Pancreas (tissue), 10 donors: Measurements from ENCODE around the gene CACNA2D2. TPM values are rescaled to one million over a fixed set of nuclear protein-coding genes. Genes with fewer than 3 reads are reported as not detected.

Source experiments
- ATAC-seq, 4 donors: fragments of 200-7000 bp; cut with Tn5 transposase; one replicate each; pipeline versions ENCODE4 v1.8.0 to v1.9.1; 2020; ENCODE audit warnings: mild to moderate bottlenecking in 4 of 4, moderate library complexity in 4 of 4
- DNase-seq, 6 donors: peaks; one replicate each; pipeline ENCODE4 v3.0.0-alpha.2; 2020
- FAIRE-seq: peaks from 2 replicates; lab custom pipeline; 2012; peaks lifted over from hg19 to GRCh38; lab: Jason Lieb, UNC
- H3K27ac ChIP-seq, 4 donors: fragments of 200-600 bp; sonication (generic); 1 replicate in 3 of 4; 2 replicates in 1 of 4; pipeline versions ENCODE4 v1.5.0 to v1.8.0; 2020
- H3K27me3 ChIP-seq, 4 donors: fragments of 200-600 bp; one replicate each; pipeline ENCODE4 v1.8.0; 2021
- H3K36me3 ChIP-seq, 3 donors: fragments of 200-600 bp; sonication (generic) in 1 of 3; one replicate each; pipeline versions ENCODE4 v1.5.0 to v1.8.0; 2020 to 2021
- H3K4me1 ChIP-seq, 3 donors: fragments of 200-600 bp; one replicate each; pipeline ENCODE4 v1.8.0; 2021
- H3K4me3 ChIP-seq, 4 donors: fragments of 200-600 bp; sonication (generic) in 2 of 4; one replicate each; pipeline versions ENCODE4 v1.5.0 to v1.8.0; 2020 to 2021
- H3K9me3 ChIP-seq, 4 donors: fragments of 200-600 bp; one replicate each; pipeline ENCODE4 v1.8.0; 2021
- CTCF ChIP-seq, 4 donors: fragments of 200-600 bp; sonication (generic) in 3 of 4; IDR thresholded peaks; one replicate each; pipeline versions ENCODE4 v1.5.0 to v1.8.0; 2021; ENCODE audit warnings: antibody characterized with exemption in 4 of 4
- WGBS, 2 donors: extraction: QIAGEN DNeasy Blood & Tissue Kit; methylation state at CpG; one replicate each; pipeline ENCODE4 v1.1.7; 2013; 5-methylcytosine and 5-hydroxymethylcytosine counted together
- intact Hi-C, 3 donors: fragments of 100-400 bp; cut with DNase I; formaldehyde crosslinking; loops; one replicate each; pipeline versions ENCODE4 v1.11.1 to v1.14.2; 2022
- polyA plus RNA-seq, 2 donors: library from polyadenylated mRNA; stranded (reverse); fragments of 200-250 nt; gene quantifications; one replicate each; pipeline ENCODE4 v1.2.3, GENCODE V29; 2013
- total RNA-seq, 6 donors: library from RNA; stranded (reverse); fragmentation: NEBNext Ultra II Directional in 4 of 6; extraction: Animal tissue kit (Norgen Biotek cat#: 25700) in 4 of 6; gene quantifications; one replicate each; pipeline versions ENCODE4 v1.2.1 to v1.2.4, GENCODE V29; 2021 to 2023
- donor health status: healthy with polysubstance abuse.
- donor health status: DM: no; HTN: no; CAD: no; lungs with moderate emphysema.
- donor health status: DM: no; HTN: no; CAD: no.
- donor health status: control.
- donor health status: control.
- donor health status: Bipolar disorder and iron deficiency.
- donor health status: DM: yes; HTN: yes; CAD: no.
- donor health status: DM: no; HTN: no; CAD: no.
- donor health status: DM: no; HTN: no; CAD: no.
- donor health status: DM: yes; HTN: yes; CAD: no.

Gene CACNA2D2
- total and polyA plus RNA-seq, 8 donors: 1.1 to 19.5 (median 3.3) TPM

- peak in 2 of 4 donors; percentile 4 to 23 for ATAC-seq
- FAIRE-seq: no peak
- no peaks in the 10 kb centered on the region for H3K27me3 ChIP-seq
These were observed 630 bp downstream of the CACNA2D2 start for GRCh38 chr3:50502584-50503423.

GRCh38 chr3:50502225-50502583 lies 1.2 kb downstream of the CACNA2D2 start:
- FAIRE-seq: no peak
- 32 to 34% methylated on average over 7 of the region's 7 CpGs for WGBS, 2 donors

More at GRCh38 chr3:50502584-50503423, 630 bp downstream of the CACNA2D2 start:
- no peaks in the 10 kb centered on the region for H3K36me3 ChIP-seq
- no peak for DNase-seq
- H3K27ac ChIP-seq: no peak overlapping the region
- no peaks in the 10 kb centered on the region for H3K9me3 ChIP-seq
- H3K4me3 ChIP-seq: peak overlapping the region; percentile 35 to 57 (median 44)
- no peaks in the 10 kb centered on the region for H3K4me1 ChIP-seq
- WGBS, 2 donors: 2 to 3% methylated on average over 62 to 79 of the region's 79 CpGs
- TF ChIP-seq CTCF (IDR thresholded peaks at IDR 0.05): no peak
- intact Hi-C loops: no loop called here

GRCh38 chr3:50495609-50496423 lies 7.6 kb downstream of the CACNA2D2 start:
- DNase-seq (no peak), ATAC-seq (no peak), FAIRE-seq (no peak)
- no peaks in the 10 kb centered on the region for H3K9me3 ChIP-seq
- intact Hi-C loops: no loop called here
- no peaks in the 10 kb centered on the region for H3K27me3 ChIP-seq
- 75 to 80% methylated on average over 16 of the region's 16 CpGs for WGBS, 2 donors
- no peak for TF ChIP-seq CTCF (IDR thresholded peaks at IDR 0.05)
- no peaks in the 10 kb centered on the region for H3K36me3 ChIP-seq
- H3K27ac ChIP-seq: no peak overlapping the region
- H3K4me1 ChIP-seq: no peaks in the 10 kb centered on the region
- no peak overlapping the region for H3K4me3 ChIP-seq

More at GRCh38 chr3:50502225-50502583, 1.2 kb downstream of the CACNA2D2 start:
- H3K4me1 ChIP-seq: no peaks in the 10 kb centered on the region
- peak overlapping the region in 1 of 4 donors; percentile 57 for H3K4me3 ChIP-seq
- no peaks in the 10 kb centered on the region for H3K9me3 ChIP-seq
- H3K36me3 ChIP-seq: no peaks in the 10 kb centered on the region
- no peak for TF ChIP-seq CTCF (IDR thresholded peaks at IDR 0.05)
- intact Hi-C loops: no loop called here
- no peak overlapping the region for H3K27ac ChIP-seq
- DNase-seq: no peak
- no peaks in the 10 kb centered on the region for H3K27me3 ChIP-seq
- peak in 1 of 4 donors; percentile 30 for ATAC-seq

- FAIRE-seq (no peak), ATAC-seq (no peak), DNase-seq (no peak)
- Histone ChIP-seq H3K36me3 (no peaks in the 10 kb centered on the region), H3K27ac (no peak overlapping the region), H3K27me3 (no peaks in the 10 kb centered on the region), H3K9me3 (no peaks in the 10 kb centered on the region), H3K4me1 (no peaks in the 10 kb centered on the region), H3K4me3 (no peak overlapping the region)
- WGBS, 2 donors: 80 to 88% methylated on average over 8 of the region's 8 CpGs
- no peak for TF ChIP-seq CTCF (IDR thresholded peaks at IDR 0.05)
- intact Hi-C loops: no loop called here
These were observed 9.3 kb downstream of the CACNA2D2 start for GRCh38 chr3:50494126-50494525.
